NCI-H460 (cell line): Measurements from ENCODE around the gene IRAK3. TPM values are rescaled to one million over a fixed set of nuclear protein-coding genes. Genes with fewer than 3 reads are reported as not detected.

Source experiments
- DNase-seq: peaks from one replicate; pipeline ENCODE4 v3.0.0-alpha.2; 2016; ENCODE audit warnings: low read depth; ENCODE audit errors: extremely low read depth
- total RNA-seq: library from RNA; depleted of rRNA; stranded (reverse); fragments of >200 nt; shearing (Covaris generic); gene quantifications from 2 replicates; pipeline ENCODE4 v1.2.3, GENCODE V29; 2014

IRAK3 gene
- total RNA-seq, 1 experiment from 2014 or later = 0.89 TPM

DNA sequence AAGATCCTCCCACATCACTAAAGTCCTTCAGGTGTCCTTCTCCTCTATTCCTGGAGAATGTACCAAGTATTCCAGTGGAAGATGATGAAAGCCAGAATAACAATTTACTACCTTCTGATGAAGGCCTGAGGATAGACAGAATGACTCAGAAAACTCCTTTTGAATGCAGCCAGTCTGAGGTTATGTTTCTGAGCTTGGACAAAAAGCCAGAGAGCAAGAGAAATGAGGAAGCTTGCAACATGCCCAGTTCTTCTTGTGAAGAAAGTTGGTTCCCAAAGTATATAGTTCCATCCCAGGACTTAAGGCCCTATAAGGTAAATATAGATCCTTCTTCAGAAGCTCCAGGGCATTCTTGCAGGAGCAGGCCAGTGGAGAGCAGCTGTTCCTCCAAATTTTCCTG lies 58.7 kb downstream of the IRAK3 start:
- DNase-seq = no peak

DNA sequence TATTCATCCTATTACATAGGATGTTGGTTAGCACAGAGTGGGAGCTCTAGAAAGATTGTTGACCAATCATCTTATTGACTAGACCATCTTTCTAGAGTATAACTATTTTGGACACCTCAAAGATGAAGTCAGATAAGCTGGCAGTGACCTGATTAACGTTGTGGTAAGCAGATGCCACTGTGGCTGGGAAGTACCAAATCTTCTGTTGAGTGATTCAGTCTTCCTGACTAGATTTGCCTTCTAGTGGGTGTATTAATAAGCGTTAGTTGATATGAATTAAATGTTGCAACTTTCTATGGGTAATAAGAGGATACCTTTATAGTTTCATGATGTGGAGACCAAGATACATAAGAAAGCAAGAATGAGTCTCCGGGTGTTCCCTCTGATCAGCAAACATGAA lies 62.0 kb downstream of the IRAK3 start:
- no peak for DNase-seq

GRCh38 chr12:66252771-66253170 lies 63.8 kb downstream of the IRAK3 start:
- no peak for DNase-seq

- no peak for DNase-seq
Measured at GRCh38 chr12:66255737-66256136, 66.7 kb downstream of the IRAK3 start.

GRCh38 chr12:66258011-66258410 lies 69.0 kb downstream of the IRAK3 start:
- no peak for DNase-seq

- DNase-seq = no peak
Measured at GRCh38 chr12:66262737-66263136, 73.7 kb downstream of the IRAK3 start.

- no peak for DNase-seq
Measured at GRCh38 chr12:66268562-66268961, 79.5 kb downstream of the IRAK3 start.

DNA sequence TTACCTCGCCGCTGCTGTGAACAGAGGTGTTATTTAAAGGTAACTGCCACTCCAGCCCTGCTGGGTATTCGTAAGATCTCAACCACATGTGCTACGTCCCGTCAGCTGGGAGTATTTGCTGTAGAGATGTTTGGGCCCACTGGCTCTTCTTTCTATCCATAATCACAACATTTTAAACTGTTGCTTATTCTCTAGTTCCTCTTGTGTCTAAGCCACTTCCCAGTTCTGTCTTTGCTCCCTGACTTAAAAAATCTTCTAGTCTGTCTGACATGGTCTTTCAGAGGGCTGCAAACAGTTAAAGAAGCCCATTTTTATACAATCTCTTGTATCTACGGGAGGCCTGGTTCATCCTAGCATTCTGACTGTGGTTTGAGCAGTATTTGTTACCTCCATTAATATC lies 80.1 kb downstream of the IRAK3 start:
- DNase-seq = no peak

GRCh38 chr12:66269757-66270383 lies 80.9 kb downstream of the IRAK3 start:
- DNase-seq = peak; percentile 40

- DNase-seq = no peak
Measured at GRCh38 chr12:66270613-66271012, 81.6 kb downstream of the IRAK3 start.

- DNase-seq = no peak
Measured at GRCh38 chr12:66272650-66273049, 83.6 kb downstream of the IRAK3 start.

- no peak for DNase-seq
Measured at GRCh38 chr12:66273147-66273546, 84.1 kb downstream of the IRAK3 start.

GRCh38 chr12:66275040-66275439 lies 86.0 kb downstream of the IRAK3 start:
- DNase-seq = no peak

DNA sequence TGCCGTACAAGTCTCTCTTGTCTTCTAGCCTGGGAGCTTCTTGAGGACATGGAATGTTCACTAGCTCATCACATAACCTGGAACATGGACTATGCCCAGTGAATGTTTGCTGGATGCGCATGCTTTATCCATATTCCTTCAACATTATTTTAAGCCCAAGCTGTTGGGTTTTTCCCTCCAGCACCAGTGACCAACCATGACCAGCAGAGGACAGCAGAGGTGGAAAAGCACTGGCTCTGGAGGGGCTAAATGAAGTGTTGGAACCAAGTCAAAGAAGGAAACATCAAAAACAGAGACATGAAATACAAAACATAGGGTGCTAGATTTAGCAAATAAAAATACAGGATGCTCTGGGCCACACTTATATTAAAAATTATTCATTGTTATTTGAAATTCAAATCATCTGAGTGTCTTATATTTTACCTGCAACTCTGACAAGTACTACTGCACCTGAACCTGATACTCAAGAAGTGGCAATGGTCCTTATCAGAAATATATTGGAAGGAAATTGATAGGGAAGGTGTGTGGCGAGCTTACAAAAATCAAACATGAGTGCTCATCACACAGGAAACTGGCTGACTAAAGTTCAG lies 90.2 kb downstream of the IRAK3 start:
- DNase-seq = no peak

DNA sequence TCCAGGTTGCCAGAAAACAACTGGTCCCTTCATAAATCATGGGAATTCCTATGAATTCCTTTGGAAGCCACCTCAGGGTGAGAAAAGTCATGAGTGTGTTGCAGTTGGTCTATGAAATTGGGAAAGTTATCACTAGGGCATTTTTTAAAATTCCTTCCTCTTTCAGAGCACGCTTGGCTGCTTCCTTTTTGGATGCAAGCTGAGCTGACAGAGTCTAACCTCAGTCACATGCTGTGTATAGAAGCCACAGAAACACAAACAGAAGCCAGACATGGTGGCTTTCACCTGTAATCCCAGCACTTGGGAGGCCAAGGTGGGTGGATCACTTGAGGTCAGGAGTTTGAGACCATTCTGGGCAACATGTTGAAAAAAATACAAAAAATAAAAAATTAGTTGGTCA lies 91.5 kb downstream of the IRAK3 start:
- DNase-seq = no peak

- no peak for DNase-seq
Measured at GRCh38 chr12:66282244-66282643, 93.2 kb downstream of the IRAK3 start.

DNA sequence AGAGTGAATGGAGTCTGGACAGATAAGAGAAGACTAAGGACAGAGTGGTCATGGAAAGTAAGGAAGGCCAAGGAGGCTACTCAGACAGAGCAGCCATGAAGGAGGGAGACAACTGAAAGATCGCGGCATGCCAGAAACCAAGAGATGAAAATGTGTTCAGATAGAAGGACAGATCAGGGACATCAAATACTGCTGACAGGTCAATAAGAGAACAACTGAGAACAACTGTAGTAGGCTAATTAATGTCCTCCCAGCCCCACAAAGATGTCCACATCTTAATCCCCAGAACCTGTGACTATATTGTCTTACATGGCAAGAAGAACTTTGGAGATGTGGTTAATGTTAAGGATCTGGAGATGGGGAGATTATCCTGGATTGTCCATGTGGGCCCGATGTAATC lies 98.3 kb downstream of the IRAK3 start:
- no peak for DNase-seq

DNA sequence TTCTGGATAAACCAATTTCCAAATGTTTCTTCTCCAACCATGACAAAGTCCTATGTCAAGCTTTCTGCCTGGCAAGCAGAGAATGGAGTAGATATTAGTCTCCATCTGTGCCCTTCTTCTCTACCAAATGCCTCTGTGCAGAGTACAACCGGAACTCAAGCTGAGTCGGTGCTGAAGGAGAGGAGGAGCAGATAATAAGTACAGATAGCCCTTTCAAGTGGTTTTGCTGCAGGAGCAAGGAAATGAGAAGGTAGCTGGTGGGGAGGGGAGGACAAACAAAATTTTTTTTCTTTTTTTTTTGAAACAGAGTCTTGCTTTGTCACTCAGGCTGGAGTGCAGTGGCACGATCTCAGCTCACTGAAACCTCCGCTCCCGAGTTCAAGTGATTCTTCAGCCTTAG lies 99.1 kb downstream of the IRAK3 start:
- DNase-seq = no peak

GRCh38 chr12:66289485-66289884 lies 100.5 kb downstream of the IRAK3 start:
- DNase-seq = no peak

- DNase-seq = no peak
Measured at GRCh38 chr12:66290716-66291200, 101.7 kb downstream of the IRAK3 start.

DNA sequence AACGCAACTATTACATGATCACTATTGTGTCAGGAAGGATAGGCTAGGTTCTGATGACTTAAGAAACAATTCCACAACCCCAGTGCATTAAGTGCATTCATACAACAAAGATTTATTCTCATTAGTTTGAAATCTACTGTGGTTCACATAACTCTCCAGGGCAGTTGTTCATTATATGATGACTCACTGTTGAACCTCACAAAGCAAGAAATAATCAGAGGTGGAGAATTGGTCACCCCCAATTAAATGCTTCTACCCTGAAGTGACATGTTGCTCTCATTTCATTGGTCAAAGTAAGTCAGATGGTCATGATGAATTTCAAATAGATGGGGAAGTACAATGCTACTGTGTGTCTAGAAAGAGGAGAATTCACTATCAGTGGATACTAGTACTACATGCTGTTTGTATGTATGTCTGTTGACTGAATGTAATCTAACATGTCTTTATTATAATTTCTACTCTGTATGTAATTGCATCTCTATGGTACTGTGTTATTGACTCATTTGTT lies 107.2 kb downstream of the IRAK3 start:
- no peak for DNase-seq

DNA sequence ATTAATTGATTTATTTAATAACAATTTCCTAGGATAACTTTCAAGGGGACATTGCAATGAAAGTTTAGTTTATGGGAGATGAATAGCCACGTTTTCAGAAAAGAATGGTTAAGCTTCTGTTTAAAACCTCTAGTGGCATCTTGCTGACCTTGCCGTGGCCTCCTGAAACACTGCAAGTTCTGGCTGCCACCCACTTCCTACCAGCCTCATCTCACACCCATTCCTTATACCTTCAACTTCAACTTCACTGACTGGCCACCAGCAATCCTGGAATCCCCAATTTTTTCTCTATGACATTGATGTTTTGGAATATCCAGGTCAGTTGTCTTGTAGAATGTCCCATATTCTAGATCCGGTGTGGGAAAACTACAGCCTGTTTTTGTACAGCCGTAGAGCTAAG lies 108.1 kb downstream of the IRAK3 start:
- DNase-seq = no peak

DNA sequence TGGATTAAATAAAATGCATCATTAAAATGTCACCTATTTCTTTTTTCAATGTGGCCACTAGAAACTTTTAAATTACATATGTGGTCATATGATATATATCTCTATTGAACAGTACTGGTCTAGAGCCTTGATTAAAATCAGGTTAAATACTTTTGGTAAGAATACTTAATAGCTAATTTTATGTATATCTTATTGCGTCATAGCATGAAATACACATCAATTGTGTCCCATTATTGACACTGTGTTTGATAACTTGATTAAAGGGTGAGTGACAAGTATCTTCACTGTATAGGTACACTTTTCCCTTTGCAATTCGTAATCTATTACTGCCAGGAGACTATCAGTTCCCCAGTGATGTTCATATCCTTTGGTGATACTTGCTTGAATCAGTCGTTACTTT lies 108.9 kb downstream of the IRAK3 start:
- DNase-seq = no peak
